A549 (cell line): ENCODE results near the gene MEG3.

ENCODE experiments used
- CEBPB ChIP-seq, 2 experiments: fragments of >200 bp in 1 of 2; sonication (Bioruptor Twin) in 1 of 2; formaldehyde crosslinking in 1 of 2; IDR thresholded peaks; 2 replicates each; pipeline ENCODE4 v1.6.1; 2012 to 2016
- EHF ChIP-seq: fragments of 250-450 bp; sonication (Bioruptor Pico); IDR thresholded peaks from 2 replicates; pipeline ENCODE4 v1.5.0; 2020; ENCODE audit warnings: mild to moderate bottlenecking
- EP300 ChIP-seq, 2 experiments: fragments of >200 bp; sonication (Bioruptor Twin); formaldehyde crosslinking; IDR thresholded peaks; 2 replicates in 1 of 2; 3 replicates in 1 of 2; pipeline ENCODE4 v1.6.1; 2016 to 2017
- HDAC2 ChIP-seq: fragments of 200-600 bp; sonication (generic); IDR thresholded peaks from 2 replicates; pipeline ENCODE4 v1.6.1; 2016
- JUN ChIP-seq, 2 experiments: fragments of >200 bp; sonication (Bioruptor Twin); formaldehyde crosslinking; IDR thresholded peaks; 2 replicates in 1 of 2; 3 replicates in 1 of 2; pipeline ENCODE4 v1.6.1; 2016 to 2017
- JUNB ChIP-seq: fragments of >200 bp; sonication (Bioruptor Twin); formaldehyde crosslinking; IDR thresholded peaks from 2 replicates; pipeline ENCODE4 v1.6.1; 2016
- KDM1A ChIP-seq: fragments of 200-600 bp; sonication (generic); IDR thresholded peaks from 2 replicates; pipeline ENCODE4 v1.6.1; 2016; ENCODE audit warnings: low read depth, mild to moderate bottlenecking
- NFE2L2 ChIP-seq: fragments of 150-350 bp; conservative IDR thresholded peaks from 2 replicates; pipeline ENCODE4 v1.6.1; 2014; ENCODE audit warnings: low read length
- POLR2A ChIP-seq: IDR thresholded peaks from 2 replicates; pipeline ENCODE4 v1.6.1; 2012; ENCODE audit warnings: mild to moderate bottlenecking, low read length
- RFX5 ChIP-seq: fragments of 450-650 bp; IDR thresholded peaks from 2 replicates; pipeline ENCODE4 v1.7.1; 2014; ENCODE audit warnings: antibody characterized with exemption, mild to moderate bottlenecking, moderate library complexity
- RNF2 ChIP-seq: fragments of 200-600 bp; sonication (generic); IDR thresholded peaks from 2 replicates; pipeline ENCODE4 v1.6.1; 2016; ENCODE audit warnings: low read depth, mild to moderate bottlenecking, antibody characterized with exemption, moderate library complexity, borderline replicate concordance
- SREBF2 ChIP-seq: fragments of 450-650 bp; IDR thresholded peaks from 2 replicates; pipeline ENCODE4 v1.6.1; 2014; ENCODE audit warnings: mild to moderate bottlenecking, moderate library complexity
- TF ChIP-seq, protein P1 (sequence below): fragments of >200 bp; sonication (Bioruptor Twin); formaldehyde crosslinking; IDR thresholded peaks from 3 replicates; pipeline ENCODE4 v1.5.1; 2016

- TF ChIP-seq, protein P1, sequence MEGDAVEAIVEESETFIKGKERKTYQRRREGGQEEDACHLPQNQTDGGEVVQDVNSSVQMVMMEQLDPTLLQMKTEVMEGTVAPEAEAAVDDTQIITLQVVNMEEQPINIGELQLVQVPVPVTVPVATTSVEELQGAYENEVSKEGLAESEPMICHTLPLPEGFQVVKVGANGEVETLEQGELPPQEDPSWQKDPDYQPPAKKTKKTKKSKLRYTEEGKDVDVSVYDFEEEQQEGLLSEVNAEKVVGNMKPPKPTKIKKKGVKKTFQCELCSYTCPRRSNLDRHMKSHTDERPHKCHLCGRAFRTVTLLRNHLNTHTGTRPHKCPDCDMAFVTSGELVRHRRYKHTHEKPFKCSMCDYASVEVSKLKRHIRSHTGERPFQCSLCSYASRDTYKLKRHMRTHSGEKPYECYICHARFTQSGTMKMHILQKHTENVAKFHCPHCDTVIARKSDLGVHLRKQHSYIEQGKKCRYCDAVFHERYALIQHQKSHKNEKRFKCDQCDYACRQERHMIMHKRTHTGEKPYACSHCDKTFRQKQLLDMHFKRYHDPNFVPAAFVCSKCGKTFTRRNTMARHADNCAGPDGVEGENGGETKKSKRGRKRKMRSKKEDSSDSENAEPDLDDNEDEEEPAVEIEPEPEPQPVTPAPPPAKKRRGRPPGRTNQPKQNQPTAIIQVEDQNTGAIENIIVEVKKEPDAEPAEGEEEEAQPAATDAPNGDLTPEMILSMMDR: no peak
- TF ChIP-seq JUN (IDR thresholded peaks at IDR 0.05): no peak
- no peak for TF ChIP-seq POLR2A
- TF ChIP-seq JUNB: no peak
- no peak for TF ChIP-seq RNF2
- TF ChIP-seq HDAC2: no peak
- no peak for TF ChIP-seq EP300 (IDR thresholded peaks at IDR 0.05)
- TF ChIP-seq CEBPB (IDR thresholded peaks at IDR 0.05): no peak
- no peak for TF ChIP-seq KDM1A
- no peak for TF ChIP-seq EHF
- no peak for TF ChIP-seq RFX5
- no peak for TF ChIP-seq SREBF2
- TF ChIP-seq NFE2L2: no peak
Measured at GRCh38 chr14:100789460-100790417, 36.2 kb upstream of the MEG3 start.
